MCF 10A (cell line): ENCODE results near the gene PIGS. TPM values are rescaled to one million over a fixed set of nuclear protein-coding genes. Genes with fewer than 3 reads are reported as not detected.

Source experiments
- BruUV-seq: library from RNA; stranded (reverse); fragments of 400-500 nt; replicated peaks from 2 replicates; lab custom pipeline; 2021; lab: Mats Ljungman, UMichigan
- CTCF ChIA-PET: fragments of 300-600 bp; sonication (Branson Sonifier 250); formaldehyde crosslinking; extraction: SDS; loops from one replicate; lab custom pipeline; 2021; ENCODE audit warnings: antibody characterized with exemption, inconsistent platforms; lab: Yijun Ruan, JAX
- POLR2A ChIA-PET: fragments of 300-600, 350-650 bp; sonication (Branson Sonifier 250); formaldehyde crosslinking; extraction: SDS; loops from one replicate; lab custom pipeline; 2020; ENCODE audit warnings: antibody characterized with exemption, inconsistent platforms; lab: Yijun Ruan, JAX
- DNase-seq: peaks from one replicate; pipeline ENCODE4 v3.0.0-alpha.2; 2018; ENCODE audit not compliant: unreplicated experiment
- H3K27ac Mint-ChIP-seq: one replicate; pipeline ENCODE4 v1.8.0; 2022; ENCODE audit warnings: mild to moderate bottlenecking, low read depth, mixed read lengths; ENCODE audit not compliant: unreplicated experiment
- H3K27me3 Mint-ChIP-seq: one replicate; pipeline ENCODE4 v1.8.0; 2022; ENCODE audit warnings: mixed read lengths; ENCODE audit not compliant: insufficient read depth, unreplicated experiment
- H3K36me3 Mint-ChIP-seq: one replicate; pipeline ENCODE4 v1.8.0; 2022; ENCODE audit warnings: mild to moderate bottlenecking, moderate library complexity, mixed read lengths; ENCODE audit not compliant: insufficient read depth, unreplicated experiment
- H3K4me1 Mint-ChIP-seq: one replicate; pipeline ENCODE4 v1.8.0; 2022; ENCODE audit warnings: mixed read lengths; ENCODE audit not compliant: insufficient read depth, unreplicated experiment
- H3K4me3 Mint-ChIP-seq: one replicate; pipeline ENCODE4 v1.8.0; 2022; ENCODE audit warnings: mild to moderate bottlenecking, moderate library complexity, mixed read lengths; ENCODE audit not compliant: unreplicated experiment
- H3K9me3 Mint-ChIP-seq: one replicate; pipeline ENCODE4 v1.8.0; 2022; ENCODE audit warnings: mixed read lengths; ENCODE audit not compliant: unreplicated experiment
- intact Hi-C: fragments of 100-400 bp; cut with micrococcal nuclease; formaldehyde crosslinking; loops from 2 replicates; pipeline ENCODE4 v1.14.1; 2022
- total RNA-seq: library from RNA; stranded (reverse); gene quantifications from 2 replicates; pipeline ENCODE4 v1.2.3, GENCODE V29; 2022
- TF ChIP-seq, protein P1 (sequence below): fragments of 200-600 bp; IDR thresholded peaks from one replicate; pipeline ENCODE4 v1.8.0; 2022; ENCODE audit warnings: antibody characterized with exemption, mild to moderate bottlenecking; ENCODE audit not compliant: unreplicated experiment

The PIGS gene
- total RNA-seq, 1 experiment from 2014 or later, result 50.5 TPM

DNA sequence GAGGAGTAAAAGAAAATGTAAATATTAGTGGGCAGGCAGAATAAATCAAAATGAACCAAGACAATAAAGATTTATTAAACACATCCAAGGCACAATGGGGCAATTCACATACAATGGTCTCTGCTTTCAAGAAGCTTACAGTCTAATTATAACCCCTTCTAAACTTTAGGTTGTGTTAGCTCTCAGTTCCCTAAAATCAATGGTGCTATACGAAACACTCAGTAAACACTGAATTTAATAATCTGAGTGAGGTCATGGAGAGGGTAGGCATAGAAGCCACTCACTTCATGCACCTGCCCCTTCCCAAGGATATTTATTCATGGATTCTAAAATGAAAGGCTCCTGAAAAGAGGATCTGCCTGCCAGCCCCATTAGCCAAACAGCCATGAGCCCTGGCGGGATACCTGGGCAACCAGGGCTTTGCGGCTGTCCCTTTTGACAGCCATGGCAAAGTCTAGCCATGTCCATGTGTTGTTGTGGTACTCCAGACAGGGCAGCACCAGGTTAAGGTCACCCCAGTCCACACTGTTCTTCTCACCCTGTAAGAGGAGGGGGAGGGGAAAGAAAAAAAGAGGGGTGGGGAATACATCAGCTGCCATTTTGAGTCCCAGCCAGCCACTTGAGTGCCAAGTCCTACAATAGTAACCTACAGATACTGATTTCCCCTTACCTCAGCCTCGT, 44.1 kb upstream of the PIGS start:
- TF ChIP-seq, protein P1, sequence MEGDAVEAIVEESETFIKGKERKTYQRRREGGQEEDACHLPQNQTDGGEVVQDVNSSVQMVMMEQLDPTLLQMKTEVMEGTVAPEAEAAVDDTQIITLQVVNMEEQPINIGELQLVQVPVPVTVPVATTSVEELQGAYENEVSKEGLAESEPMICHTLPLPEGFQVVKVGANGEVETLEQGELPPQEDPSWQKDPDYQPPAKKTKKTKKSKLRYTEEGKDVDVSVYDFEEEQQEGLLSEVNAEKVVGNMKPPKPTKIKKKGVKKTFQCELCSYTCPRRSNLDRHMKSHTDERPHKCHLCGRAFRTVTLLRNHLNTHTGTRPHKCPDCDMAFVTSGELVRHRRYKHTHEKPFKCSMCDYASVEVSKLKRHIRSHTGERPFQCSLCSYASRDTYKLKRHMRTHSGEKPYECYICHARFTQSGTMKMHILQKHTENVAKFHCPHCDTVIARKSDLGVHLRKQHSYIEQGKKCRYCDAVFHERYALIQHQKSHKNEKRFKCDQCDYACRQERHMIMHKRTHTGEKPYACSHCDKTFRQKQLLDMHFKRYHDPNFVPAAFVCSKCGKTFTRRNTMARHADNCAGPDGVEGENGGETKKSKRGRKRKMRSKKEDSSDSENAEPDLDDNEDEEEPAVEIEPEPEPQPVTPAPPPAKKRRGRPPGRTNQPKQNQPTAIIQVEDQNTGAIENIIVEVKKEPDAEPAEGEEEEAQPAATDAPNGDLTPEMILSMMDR, result no peak
- CTCF ChIA-PET, result interaction anchor here (0.6 to 1.7 kb wide), 2 partner anchors 28 to 767 kb away, joined by 3 to 8 read pairs; no protein-coding TSS in a partner anchor
- POLR2A ChIA-PET, result interaction anchor here (0.8 kb wide), 1 partner anchor 25 kb away, joined by 3 read pairs; no protein-coding TSS in a partner anchor
- Mint-ChIP-seq H3K9me3 (no peaks in the 10 kb centered on the region), H3K4me1 (no peaks in the 10 kb centered on the region), H3K4me3 (no peak overlapping the region), H3K36me3 (peaks cover 72% of the 10 kb centered on the region), H3K27me3 (no peaks in the 10 kb centered on the region), H3K27ac (no peak overlapping the region)
- no peak for DNase-seq
- intact Hi-C loops, result no loop called here
- BruUV-seq, result no TSS peak

DNA sequence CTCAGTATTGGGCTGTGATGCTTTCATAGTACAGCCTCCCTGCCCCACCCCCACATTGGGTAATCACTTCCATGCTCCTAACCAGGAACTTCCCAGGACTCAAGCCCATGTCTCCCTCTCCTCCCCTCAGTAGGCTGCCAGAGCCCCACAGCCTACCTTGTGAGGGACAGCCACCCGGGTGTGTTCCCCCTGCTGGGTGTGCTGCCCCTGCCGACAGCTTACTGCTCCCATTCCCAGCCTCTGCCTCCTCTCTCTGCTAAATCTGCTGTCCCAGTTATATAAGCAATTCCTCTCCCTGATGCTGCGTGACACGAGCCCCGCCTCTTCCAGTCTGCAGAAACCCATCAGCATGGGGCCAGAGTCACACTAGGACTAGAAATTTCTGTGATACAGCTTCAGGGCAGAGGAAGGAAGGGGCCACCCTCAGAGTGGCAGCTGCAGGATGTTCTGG, 42.6 kb upstream of the PIGS start, which contains the start of gene RSKR:
TSS of gene RSKR (minus strand) at position 255 of the 451 bp plus-strand sequence. CDS start at position 231, 24 bp downstream.
- POLR2A ChIA-PET, result no interaction called here
- Mint-ChIP-seq H3K9me3 (no peaks in the 10 kb centered on the region), H3K4me1 (no peaks in the 10 kb centered on the region), H3K27ac (no peak within 1 kb of the TSS), H3K4me3 (no peak within 1 kb of the TSS), H3K36me3 (peaks cover 67% of the 10 kb centered on the region), H3K27me3 (no peaks in the 10 kb centered on the region)
- CTCF ChIA-PET, result interaction anchor here (0.6 to 1.1 kb wide), 4 partner anchors 8 to 26 kb away, joined by 3 to 4 read pairs (median 4); no protein-coding TSS in a partner anchor
- intact Hi-C loops, result loop anchor here (1.0 kb wide), 1 partner anchor 120 kb away; no protein-coding TSS in a partner anchor
- TF ChIP-seq, protein P1, result no peak
- no TSS peak for BruUV-seq
- no peak for DNase-seq

- intact Hi-C loops, result loop anchor here (1.0 kb wide), 1 partner anchor 119 kb away; no protein-coding TSS in a partner anchor
- BruUV-seq, result no TSS peak
- no peaks in the 10 kb centered on the region for H3K27me3 Mint-ChIP-seq
- peaks cover 65% of the 10 kb centered on the region for H3K36me3 Mint-ChIP-seq
- CTCF ChIA-PET, result interaction anchor here (0.6 to 2.0 kb wide), 14 partner anchors 8 to 145 kb away, joined by 3 to 10 read pairs (median 4); partner anchors contain the start of gene SPAG5
- peak; percentile 42 for DNase-seq
- H3K4me1 Mint-ChIP-seq, result no peaks in the 10 kb centered on the region
- TF ChIP-seq, protein P1, result peak; percentile 45
- no peak overlapping the region for H3K27ac Mint-ChIP-seq
- POLR2A ChIA-PET, result interaction anchor here (0.8 to 1.0 kb wide), 2 partner anchors 14 to 37 kb away, joined by 3 to 4 read pairs; partner anchors contain the start of gene ALDOC
- no peak overlapping the region for H3K4me3 Mint-ChIP-seq
- H3K9me3 Mint-ChIP-seq, result no peaks in the 10 kb centered on the region
Observed at GRCh38 chr17:28612936-28613872, 41.9 kb upstream of the PIGS start.
